Measurements from ENCODE around the gene PTPRR. TPM values are rescaled to one million over a fixed set of nuclear protein-coding genes. Genes with fewer than 3 reads are reported as not detected.

The PTPRR gene
- total RNA-seq, 1 experiment from 2014 or later: 0.46 TPM

DNA sequence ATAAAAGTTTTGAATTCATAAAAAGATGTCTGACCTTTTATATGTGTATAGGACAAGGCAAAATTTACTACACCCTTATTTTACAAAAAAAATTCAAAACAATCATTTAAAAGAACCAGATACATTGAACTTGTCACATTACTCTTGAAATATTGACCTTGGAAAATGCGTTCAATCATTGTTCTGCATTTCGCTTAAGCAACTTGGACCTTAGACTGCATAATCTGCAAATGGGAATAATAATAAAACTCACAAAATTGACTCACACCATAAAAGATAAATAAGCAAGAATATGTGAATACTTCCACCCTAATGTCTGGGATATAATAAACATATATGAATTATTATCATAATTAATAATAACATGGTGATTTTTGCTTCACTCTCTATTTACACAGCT, 213.9 kb downstream of the PTPRR start:
- no peak for ATAC-seq
- H3K4me3 Mint-ChIP-seq: no peak overlapping the region
- TF ChIP-seq, protein P1, sequence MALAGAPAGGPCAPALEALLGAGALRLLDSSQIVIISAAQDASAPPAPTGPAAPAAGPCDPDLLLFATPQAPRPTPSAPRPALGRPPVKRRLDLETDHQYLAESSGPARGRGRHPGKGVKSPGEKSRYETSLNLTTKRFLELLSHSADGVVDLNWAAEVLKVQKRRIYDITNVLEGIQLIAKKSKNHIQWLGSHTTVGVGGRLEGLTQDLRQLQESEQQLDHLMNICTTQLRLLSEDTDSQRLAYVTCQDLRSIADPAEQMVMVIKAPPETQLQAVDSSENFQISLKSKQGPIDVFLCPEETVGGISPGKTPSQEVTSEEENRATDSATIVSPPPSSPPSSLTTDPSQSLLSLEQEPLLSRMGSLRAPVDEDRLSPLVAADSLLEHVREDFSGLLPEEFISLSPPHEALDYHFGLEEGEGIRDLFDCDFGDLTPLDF (CRISPR knock-in tag; IDR thresholded peaks at IDR 0.05): no peak
- TF ChIP-seq MAX (CRISPR knock-in tag; IDR thresholded peaks at IDR 0.05): no peak
- TF ChIP-seq, protein P2, sequence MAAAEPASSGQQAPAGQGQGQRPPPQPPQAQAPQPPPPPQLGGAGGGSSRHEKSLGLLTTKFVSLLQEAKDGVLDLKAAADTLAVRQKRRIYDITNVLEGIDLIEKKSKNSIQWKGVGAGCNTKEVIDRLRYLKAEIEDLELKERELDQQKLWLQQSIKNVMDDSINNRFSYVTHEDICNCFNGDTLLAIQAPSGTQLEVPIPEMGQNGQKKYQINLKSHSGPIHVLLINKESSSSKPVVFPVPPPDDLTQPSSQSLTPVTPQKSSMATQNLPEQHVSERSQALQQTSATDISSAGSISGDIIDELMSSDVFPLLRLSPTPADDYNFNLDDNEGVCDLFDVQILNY (CRISPR knock-in tag; IDR thresholded peaks at IDR 0.05): no peak
- TF ChIP-seq, protein P3, sequence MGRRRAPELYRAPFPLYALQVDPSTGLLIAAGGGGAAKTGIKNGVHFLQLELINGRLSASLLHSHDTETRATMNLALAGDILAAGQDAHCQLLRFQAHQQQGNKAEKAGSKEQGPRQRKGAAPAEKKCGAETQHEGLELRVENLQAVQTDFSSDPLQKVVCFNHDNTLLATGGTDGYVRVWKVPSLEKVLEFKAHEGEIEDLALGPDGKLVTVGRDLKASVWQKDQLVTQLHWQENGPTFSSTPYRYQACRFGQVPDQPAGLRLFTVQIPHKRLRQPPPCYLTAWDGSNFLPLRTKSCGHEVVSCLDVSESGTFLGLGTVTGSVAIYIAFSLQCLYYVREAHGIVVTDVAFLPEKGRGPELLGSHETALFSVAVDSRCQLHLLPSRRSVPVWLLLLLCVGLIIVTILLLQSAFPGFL (CRISPR knock-in tag; IDR thresholded peaks at IDR 0.05; ENCODE audit: borderline replicate concordance): no peak
- TF ChIP-seq ZNF232 (CRISPR knock-in tag; IDR thresholded peaks at IDR 0.05): no peak
- TF ChIP-seq ESRRA (CRISPR knock-in tag; IDR thresholded peaks at IDR 0.05; ENCODE audit: borderline replicate concordance): no peak
- TF ChIP-seq, protein P4, sequence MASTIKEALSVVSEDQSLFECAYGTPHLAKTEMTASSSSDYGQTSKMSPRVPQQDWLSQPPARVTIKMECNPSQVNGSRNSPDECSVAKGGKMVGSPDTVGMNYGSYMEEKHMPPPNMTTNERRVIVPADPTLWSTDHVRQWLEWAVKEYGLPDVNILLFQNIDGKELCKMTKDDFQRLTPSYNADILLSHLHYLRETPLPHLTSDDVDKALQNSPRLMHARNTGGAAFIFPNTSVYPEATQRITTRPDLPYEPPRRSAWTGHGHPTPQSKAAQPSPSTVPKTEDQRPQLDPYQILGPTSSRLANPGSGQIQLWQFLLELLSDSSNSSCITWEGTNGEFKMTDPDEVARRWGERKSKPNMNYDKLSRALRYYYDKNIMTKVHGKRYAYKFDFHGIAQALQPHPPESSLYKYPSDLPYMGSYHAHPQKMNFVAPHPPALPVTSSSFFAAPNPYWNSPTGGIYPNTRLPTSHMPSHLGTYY (CRISPR knock-in tag; IDR thresholded peaks at IDR 0.05): no peak
- no peak for TF ChIP-seq ZNF138 (CRISPR knock-in tag; conservative IDR thresholded peaks at IDR 0.05)
- TF ChIP-seq ZNF263 (CRISPR knock-in tag; IDR thresholded peaks at IDR 0.05; ENCODE audit: low read depth): no peak
- TF ChIP-seq ZNF416 (CRISPR knock-in tag; IDR thresholded peaks at IDR 0.05): no peak
- no peak for TF ChIP-seq CREM (CRISPR knock-in tag; IDR thresholded peaks at IDR 0.05)
- no peak overlapping the region for H3K27ac Mint-ChIP-seq
- no peaks in the 10 kb centered on the region for H3K9me3 Mint-ChIP-seq
- no peak for DNase-seq (ENCODE audit: low spot score)
- ChIA-PET CTCF (no interaction called here), POLR2A (no interaction called here)
- peaks cover 26% of the 10 kb centered on the region for H3K4me1 Mint-ChIP-seq
- no peaks in the 10 kb centered on the region for H3K27me3 Mint-ChIP-seq (ENCODE audit: low read depth)
- H3K36me3 Mint-ChIP-seq: no peaks in the 10 kb centered on the region; the same call in 1 of the 2 replicates

DNA sequence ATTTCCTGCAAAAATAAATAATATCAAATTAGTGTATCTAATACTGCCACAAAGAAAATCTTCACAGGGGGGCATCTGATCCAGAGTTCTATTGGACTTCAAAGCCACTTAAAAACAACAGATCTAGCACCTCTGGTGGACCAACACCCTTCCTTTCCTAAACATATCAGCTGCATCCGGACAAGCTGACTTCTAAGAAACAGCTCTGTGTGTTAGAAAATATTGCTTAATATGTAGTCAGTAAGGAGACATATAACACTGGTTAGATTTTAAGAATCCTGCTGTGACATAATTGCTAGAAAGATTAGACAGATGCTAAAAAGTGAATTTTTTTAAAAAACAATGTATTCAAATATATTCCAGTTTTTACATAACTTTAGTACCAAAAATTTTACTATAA, 222.2 kb downstream of the PTPRR start:
- Mint-ChIP-seq H3K27ac (no peak overlapping the region), H3K27me3 (ENCODE audit: low read depth) (no peaks in the 10 kb centered on the region), H3K4me1 (peaks cover 8% of the 10 kb centered on the region), H3K4me3 (no peak overlapping the region), H3K36me3 (no peaks in the 10 kb centered on the region), H3K9me3 (no peaks in the 10 kb centered on the region)
- POLR2A ChIA-PET: no interaction called here
- CTCF ChIA-PET: no interaction called here
- no peak for DNase-seq (ENCODE audit: low spot score)
- ATAC-seq: no peak
- TF ChIP-seq NR3C1 (CRISPR knock-in tag; conservative IDR thresholded peaks at IDR 0.05; ENCODE audit: low read depth) (no peak), FOXJ3 (CRISPR knock-in tag; IDR thresholded peaks at IDR 0.05; ENCODE audit: borderline replicate concordance) (no peak), TEAD4 (CRISPR knock-in tag; IDR thresholded peaks at IDR 0.05) (no peak), NFYB (CRISPR knock-in tag; conservative IDR thresholded peaks at IDR 0.05; ENCODE audit: low read depth) (no peak), ZNF512 (CRISPR knock-in tag; IDR thresholded peaks at IDR 0.05; ENCODE audit: borderline replicate concordance) (no peak), ZNF138 (CRISPR knock-in tag; conservative IDR thresholded peaks at IDR 0.05) (no peak), RORB (CRISPR knock-in tag; IDR thresholded peaks at IDR 0.05) (no peak), ZNF396 (CRISPR knock-in tag; IDR thresholded peaks at IDR 0.05; ENCODE audit: borderline replicate concordance) (no peak), NFE2L1 (CRISPR knock-in tag; IDR thresholded peaks at IDR 0.05) (no peak), USF1 (CRISPR knock-in tag; IDR thresholded peaks at IDR 0.05) (no peak)
- TF ChIP-seq, protein P3 (CRISPR knock-in tag; IDR thresholded peaks at IDR 0.05; ENCODE audit: borderline replicate concordance): no peak
- TF ChIP-seq, protein P4 (CRISPR knock-in tag; IDR thresholded peaks at IDR 0.05): no peak
- TF ChIP-seq, protein P5, sequence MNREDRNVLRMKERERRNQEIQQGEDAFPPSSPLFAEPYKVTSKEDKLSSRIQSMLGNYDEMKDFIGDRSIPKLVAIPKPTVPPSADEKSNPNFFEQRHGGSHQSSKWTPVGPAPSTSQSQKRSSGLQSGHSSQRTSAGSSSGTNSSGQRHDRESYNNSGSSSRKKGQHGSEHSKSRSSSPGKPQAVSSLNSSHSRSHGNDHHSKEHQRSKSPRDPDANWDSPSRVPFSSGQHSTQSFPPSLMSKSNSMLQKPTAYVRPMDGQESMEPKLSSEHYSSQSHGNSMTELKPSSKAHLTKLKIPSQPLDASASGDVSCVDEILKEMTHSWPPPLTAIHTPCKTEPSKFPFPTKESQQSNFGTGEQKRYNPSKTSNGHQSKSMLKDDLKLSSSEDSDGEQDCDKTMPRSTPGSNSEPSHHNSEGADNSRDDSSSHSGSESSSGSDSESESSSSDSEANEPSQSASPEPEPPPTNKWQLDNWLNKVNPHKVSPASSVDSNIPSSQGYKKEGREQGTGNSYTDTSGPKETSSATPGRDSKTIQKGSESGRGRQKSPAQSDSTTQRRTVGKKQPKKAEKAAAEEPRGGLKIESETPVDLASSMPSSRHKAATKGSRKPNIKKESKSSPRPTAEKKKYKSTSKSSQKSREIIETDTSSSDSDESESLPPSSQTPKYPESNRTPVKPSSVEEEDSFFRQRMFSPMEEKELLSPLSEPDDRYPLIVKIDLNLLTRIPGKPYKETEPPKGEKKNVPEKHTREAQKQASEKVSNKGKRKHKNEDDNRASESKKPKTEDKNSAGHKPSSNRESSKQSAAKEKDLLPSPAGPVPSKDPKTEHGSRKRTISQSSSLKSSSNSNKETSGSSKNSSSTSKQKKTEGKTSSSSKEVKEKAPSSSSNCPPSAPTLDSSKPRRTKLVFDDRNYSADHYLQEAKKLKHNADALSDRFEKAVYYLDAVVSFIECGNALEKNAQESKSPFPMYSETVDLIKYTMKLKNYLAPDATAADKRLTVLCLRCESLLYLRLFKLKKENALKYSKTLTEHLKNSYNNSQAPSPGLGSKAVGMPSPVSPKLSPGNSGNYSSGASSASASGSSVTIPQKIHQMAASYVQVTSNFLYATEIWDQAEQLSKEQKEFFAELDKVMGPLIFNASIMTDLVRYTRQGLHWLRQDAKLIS (CRISPR knock-in tag; IDR thresholded peaks at IDR 0.05; ENCODE audit: borderline replicate concordance): no peak

All from WTC11 (cell line).